Measurements from ENCODE around the gene ALAS1. TPM values are rescaled to one million over a fixed set of nuclear protein-coding genes. Genes with fewer than 3 reads are reported as not detected.

The ALAS1 gene
- total RNA-seq, 2 donors from 2014 or later = 66.1 to 72.7 TPM

DNA sequence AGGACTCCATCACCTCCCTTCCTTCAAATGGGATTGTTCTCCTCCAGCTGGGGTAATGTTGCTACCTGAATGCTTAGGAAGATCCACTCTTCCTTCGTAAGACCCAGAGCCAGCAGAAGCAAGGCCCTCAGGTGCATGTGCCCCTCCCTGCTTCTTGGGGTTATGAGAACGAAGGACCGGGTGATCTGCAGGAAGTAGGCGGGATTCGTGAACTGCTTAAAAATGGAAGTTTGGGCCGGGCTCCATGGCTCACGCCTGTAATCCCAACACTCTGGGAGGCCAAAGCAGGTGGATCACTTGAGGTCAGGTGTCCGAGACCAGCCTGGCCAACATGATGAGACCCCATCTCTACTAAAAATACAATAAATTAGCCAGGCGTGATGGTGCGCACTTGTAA lies 19.4 kb downstream of the ALAS1 start:
- peaks cover 27% of the 10 kb centered on the region for H3K4me1 Mint-ChIP-seq
- no peaks in the 10 kb centered on the region for H3K9me3 Mint-ChIP-seq
- no peaks in the 10 kb centered on the region for H3K27me3 Mint-ChIP-seq
- H3K4me3 Mint-ChIP-seq = peak overlapping the region; percentile 75
- H3K27ac Mint-ChIP-seq = peak overlapping the region; percentile 85
- H3K36me3 Mint-ChIP-seq (ENCODE audit: low read depth) = peaks cover 41% of the 10 kb centered on the region
- peak; percentile 27 for ATAC-seq (replicated peaks)

DNA sequence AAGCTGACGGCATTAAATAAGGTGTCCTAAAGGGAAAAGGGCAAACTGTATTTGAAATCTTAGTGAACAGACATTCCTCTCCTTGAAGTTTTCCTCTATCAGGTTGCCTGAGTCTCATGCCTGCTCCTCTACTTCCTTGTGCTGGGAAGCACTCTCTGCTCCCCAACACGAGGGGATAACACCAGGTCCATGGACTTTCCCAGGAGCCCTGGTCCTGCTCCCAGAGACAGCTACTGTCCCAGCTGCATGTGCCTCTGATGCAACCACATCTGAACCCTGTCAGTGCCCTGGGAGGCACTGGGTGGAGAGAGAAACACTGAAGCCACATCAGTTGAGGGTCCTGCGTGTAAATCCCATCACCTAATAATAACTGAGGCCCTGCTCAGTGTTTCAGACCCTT lies 20.1 kb downstream of the ALAS1 start:
- Mint-ChIP-seq H3K9me3 (no peaks in the 10 kb centered on the region), H3K4me1 (peaks cover 29% of the 10 kb centered on the region), H3K27ac (peak overlapping the region; percentile 85), H3K27me3 (no peaks in the 10 kb centered on the region), H3K4me3 (peak overlapping the region; percentile 75), H3K36me3 (ENCODE audit: low read depth) (peaks cover 35% of the 10 kb centered on the region)
- ATAC-seq (replicated peaks) = no peak

DNA sequence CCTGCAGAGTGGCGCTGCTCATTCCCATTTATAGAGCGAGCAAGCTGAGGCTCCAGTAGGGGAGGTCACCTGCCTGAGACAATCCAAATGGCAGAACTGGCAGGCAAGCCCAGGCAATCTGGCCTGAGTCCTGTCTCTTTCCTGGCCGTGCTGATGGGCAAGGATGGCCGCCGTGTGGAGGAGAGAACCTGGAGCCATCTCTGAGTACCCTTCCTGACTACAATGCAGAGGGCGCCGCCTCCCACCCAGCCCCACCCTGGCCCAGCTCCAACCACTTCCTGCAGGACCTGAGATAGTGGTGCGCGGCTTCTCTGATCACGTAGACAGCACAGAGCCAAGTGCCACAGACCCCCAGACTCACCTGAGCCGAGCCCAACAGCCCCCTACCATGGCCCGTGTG lies 20.5 kb downstream of the ALAS1 start:
- H3K36me3 Mint-ChIP-seq (ENCODE audit: low read depth) = peaks cover 31% of the 10 kb centered on the region
- ATAC-seq (replicated peaks) = peak; percentile 27
- H3K4me1 Mint-ChIP-seq = peaks cover 31% of the 10 kb centered on the region
- peak overlapping the region; percentile 75 for H3K4me3 Mint-ChIP-seq
- no peaks in the 10 kb centered on the region for H3K9me3 Mint-ChIP-seq
- no peaks in the 10 kb centered on the region for H3K27me3 Mint-ChIP-seq
- peak overlapping the region; percentile 85 for H3K27ac Mint-ChIP-seq

DNA sequence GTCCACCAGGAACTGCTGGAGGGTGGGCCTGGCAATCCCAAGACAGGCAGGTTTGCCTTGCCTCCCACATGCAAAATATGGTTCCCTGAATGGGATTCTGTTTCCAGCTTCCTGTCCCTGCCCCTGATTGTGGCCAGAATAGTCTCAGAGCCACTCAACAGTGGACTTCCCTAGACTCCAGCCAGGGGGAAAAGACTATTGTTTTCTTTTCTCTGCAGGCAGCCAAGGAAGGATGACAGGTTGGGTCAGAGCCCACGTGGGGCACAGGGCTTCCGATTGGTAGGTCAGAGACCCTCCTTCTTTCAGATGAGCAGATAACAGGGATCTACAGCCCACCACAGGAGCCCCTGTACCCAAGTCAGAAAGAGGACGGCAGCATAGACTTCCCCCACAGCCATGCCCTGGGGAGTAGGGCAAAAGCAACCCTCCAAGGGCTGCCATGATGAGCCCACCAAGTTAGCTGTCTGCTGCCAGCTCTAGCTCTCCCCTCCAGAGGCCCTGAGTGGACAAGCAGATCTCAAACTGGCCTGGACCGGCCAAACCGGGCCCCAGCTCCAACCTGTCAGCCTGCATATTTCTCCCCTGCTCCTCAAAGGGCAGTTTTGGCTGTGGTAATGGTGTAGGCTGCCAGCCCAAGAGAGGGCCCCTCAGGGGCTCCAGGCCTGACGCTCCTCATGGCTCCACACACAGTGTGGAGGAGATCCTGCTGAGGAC lies 21.1 kb downstream of the ALAS1 start:
- Mint-ChIP-seq H3K4me3 (peak overlapping the region; percentile 75), H3K27me3 (no peaks in the 10 kb centered on the region), H3K9me3 (no peaks in the 10 kb centered on the region), H3K4me1 (peaks cover 37% of the 10 kb centered on the region), H3K36me3 (ENCODE audit: low read depth) (peaks cover 24% of the 10 kb centered on the region), H3K27ac (peak overlapping the region; percentile 85)
- no peak for ATAC-seq (replicated peaks)

- H3K4me3 Mint-ChIP-seq = peak overlapping the region; percentile 51
- peak; percentile 71 for ATAC-seq (replicated peaks)
- H3K27ac Mint-ChIP-seq = peak overlapping the region; percentile 38
- peaks cover 43% of the 10 kb centered on the region for H3K4me1 Mint-ChIP-seq
- H3K36me3 Mint-ChIP-seq (ENCODE audit: low read depth) = peaks cover 10% of the 10 kb centered on the region
- H3K9me3 Mint-ChIP-seq = no peaks in the 10 kb centered on the region
- H3K27me3 Mint-ChIP-seq = no peaks in the 10 kb centered on the region
Observed at GRCh38 chr3:52220380-52221026, 22.5 kb downstream of the ALAS1 start.

GRCh38 chr3:52221141-52221562 lies 23.2 kb downstream of the ALAS1 start:
- Mint-ChIP-seq H3K27me3 (no peaks in the 10 kb centered on the region), H3K27ac (peak overlapping the region; percentile 38), H3K36me3 (ENCODE audit: low read depth) (peaks cover 6% of the 10 kb centered on the region), H3K4me1 (peaks cover 47% of the 10 kb centered on the region), H3K9me3 (no peaks in the 10 kb centered on the region), H3K4me3 (peak overlapping the region; percentile 87)
- ATAC-seq (replicated peaks) = no peak

- Mint-ChIP-seq H3K9me3 (no peaks in the 10 kb centered on the region), H3K4me1 (peaks cover 48% of the 10 kb centered on the region), H3K27ac (peak overlapping the region; percentile 92), H3K36me3 (ENCODE audit: low read depth) (peaks cover 3% of the 10 kb centered on the region), H3K4me3 (peak overlapping the region; percentile 87), H3K27me3 (no peaks in the 10 kb centered on the region)
- ATAC-seq (replicated peaks) = peak; percentile 58
Observed at GRCh38 chr3:52221563-52222318, 23.8 kb downstream of the ALAS1 start.

GRCh38 chr3:52222319-52223221 lies 24.6 kb downstream of the ALAS1 start:
- H3K27me3 Mint-ChIP-seq = no peaks in the 10 kb centered on the region
- peaks cover 2% of the 10 kb centered on the region for H3K36me3 Mint-ChIP-seq (ENCODE audit: low read depth)
- H3K27ac Mint-ChIP-seq = peak overlapping the region; percentile 92
- H3K4me1 Mint-ChIP-seq = peaks cover 42% of the 10 kb centered on the region
- peak overlapping the region; percentile 87 for H3K4me3 Mint-ChIP-seq
- no peak for ATAC-seq (replicated peaks)
- H3K9me3 Mint-ChIP-seq = no peaks in the 10 kb centered on the region

GRCh38 chr3:52223449-52224408 lies 25.8 kb downstream of the ALAS1 start:
- no peaks in the 10 kb centered on the region for H3K27me3 Mint-ChIP-seq
- H3K9me3 Mint-ChIP-seq = no peaks in the 10 kb centered on the region
- peaks cover 39% of the 10 kb centered on the region for H3K4me1 Mint-ChIP-seq
- peaks cover 9% of the 10 kb centered on the region for H3K36me3 Mint-ChIP-seq (ENCODE audit: low read depth)
- H3K27ac Mint-ChIP-seq = peak overlapping the region; percentile 82
- H3K4me3 Mint-ChIP-seq = peak overlapping the region; percentile 87
- ATAC-seq (replicated peaks) = no peak

GRCh38 chr3:52225452-52226228 lies 27.7 kb downstream of the ALAS1 start, which contains the start of gene TLR9:
TLR9 (minus strand) TSS chr3:52225645; CDS start chr3:52225529, 116 bp downstream.
- H3K4me3 Mint-ChIP-seq = peak within 1 kb of the TSS; percentile 87
- H3K27ac Mint-ChIP-seq = peak within 1 kb of the TSS; percentile 82
- ATAC-seq (replicated peaks) = peak; percentile 39
- H3K36me3 Mint-ChIP-seq (ENCODE audit: low read depth) = peaks cover 25% of the 10 kb centered on the region
- no peaks in the 10 kb centered on the region for H3K27me3 Mint-ChIP-seq
- H3K9me3 Mint-ChIP-seq = no peaks in the 10 kb centered on the region
- H3K4me1 Mint-ChIP-seq = peaks cover 39% of the 10 kb centered on the region

GRCh38 chr3:52226229-52226817 lies 28.4 kb downstream of the ALAS1 start:
- ATAC-seq (replicated peaks) = no peak
- peak overlapping the region; percentile 38 for H3K4me3 Mint-ChIP-seq

GRCh38 chr3:52227117-52227516 lies 29.2 kb downstream of the ALAS1 start:
- peaks cover 39% of the 10 kb centered on the region for H3K36me3 Mint-ChIP-seq (ENCODE audit: low read depth)
- H3K27me3 Mint-ChIP-seq = no peaks in the 10 kb centered on the region
- H3K27ac Mint-ChIP-seq = peak overlapping the region; percentile 82
- ATAC-seq (replicated peaks) = no peak
- H3K4me1 Mint-ChIP-seq = peaks cover 42% of the 10 kb centered on the region
- H3K4me3 Mint-ChIP-seq = peak overlapping the region; percentile 38
- H3K9me3 Mint-ChIP-seq = no peaks in the 10 kb centered on the region

More at GRCh38 chr3:52226229-52226817, 28.4 kb downstream of the ALAS1 start:
- peaks cover 39% of the 10 kb centered on the region for H3K4me1 Mint-ChIP-seq
- no peaks in the 10 kb centered on the region for H3K9me3 Mint-ChIP-seq
- H3K27me3 Mint-ChIP-seq = no peaks in the 10 kb centered on the region
- H3K36me3 Mint-ChIP-seq (ENCODE audit: low read depth) = peaks cover 31% of the 10 kb centered on the region
- peak overlapping the region; percentile 82 for H3K27ac Mint-ChIP-seq
